ENCODE results near the gene IKBKE.

DNA sequence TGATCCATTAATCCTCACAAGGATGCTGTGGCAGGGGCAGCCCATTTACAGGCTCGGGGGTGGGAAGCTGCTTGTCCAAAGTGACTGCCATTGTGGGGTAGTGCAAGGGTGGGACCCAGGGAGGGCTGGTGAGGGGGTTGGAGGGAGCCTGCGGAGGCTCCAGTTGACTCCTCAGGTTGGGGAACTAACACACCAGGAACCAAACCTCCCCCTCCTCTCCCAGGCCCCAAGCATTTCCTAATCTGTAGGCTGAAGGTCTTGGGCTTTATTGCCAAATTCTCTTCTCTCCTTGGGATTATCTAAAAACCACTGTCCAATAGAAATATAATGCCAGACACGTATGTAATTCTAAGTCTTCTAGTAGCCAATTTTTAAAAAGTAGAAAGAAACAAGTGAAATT lies 18.2 kb downstream of the IKBKE start:
- TF ChIP-seq POLR2A (IDR thresholded peaks at IDR 0.05; ENCODE audit: low read depth, low read length) (no peak), POLR2AphosphoS5 (IDR thresholded peaks at IDR 0.05; ENCODE audit: low read depth, low read length) (no peak), PAX5 (IDR thresholded peaks at IDR 0.05; ENCODE audit: insufficient read depth, low read length, severe bottlenecking) (no peak), POU2F2 (IDR thresholded peaks at IDR 0.05; ENCODE audit: low read depth, low read length) (no peak), TAF1 (IDR thresholded peaks at IDR 0.05; ENCODE audit: low read depth, low read length) (no peak), SPI1 (IDR thresholded peaks at IDR 0.05; ENCODE audit: low read depth, low read length) (no peak)
